A549 (cell line): ENCODE measurements around the gene HNRNPUL1.

ENCODE experiments used
- CTCF ChIP-seq: fragments of >200 bp; sonication (Bioruptor Twin); formaldehyde crosslinking; IDR thresholded peaks from 3 replicates; pipeline ENCODE4 v1.5.1; 2016
- ELK1 ChIP-seq: fragments of 150-350 bp; IDR thresholded peaks from 2 replicates; pipeline ENCODE4 v1.6.1; 2014; ENCODE audit warnings: low read depth, mild to moderate bottlenecking, low read length
- HDAC2 ChIP-seq: fragments of 200-600 bp; sonication (generic); IDR thresholded peaks from 2 replicates; pipeline ENCODE4 v1.6.1; 2016
- KDM5A ChIP-seq: fragments of 200-600 bp; sonication (generic); IDR thresholded peaks from 2 replicates; pipeline ENCODE4 v1.6.1; 2016; ENCODE audit warnings: antibody characterized with exemption, mild to moderate bottlenecking
- MAFK ChIP-seq: fragments of 450-650 bp; IDR thresholded peaks from 2 replicates; pipeline ENCODE4 v1.6.1; 2014; ENCODE audit not compliant: partially characterized antibody
- MAX ChIP-seq: IDR thresholded peaks from 2 replicates; pipeline ENCODE4 v1.6.1; 2012
- POLR2A ChIP-seq: IDR thresholded peaks from 2 replicates; pipeline ENCODE4 v1.6.1; 2012; ENCODE audit warnings: mild to moderate bottlenecking, low read length
- RCOR1 ChIP-seq: fragments of 150-350 bp; IDR thresholded peaks from 2 replicates; pipeline ENCODE4 v1.6.1; 2014; ENCODE audit warnings: antibody characterized with exemption, low read length, low read depth
- USF2 ChIP-seq: fragments of 450-650 bp; IDR thresholded peaks from 2 replicates; pipeline ENCODE4 v1.6.1; 2014; ENCODE audit warnings: antibody characterized with exemption

GRCh38 chr19:41274802-41275201, 10.6 kb downstream of the HNRNPUL1 start:
- TF ChIP-seq MAX: no peak
- TF ChIP-seq ELK1: no peak
- TF ChIP-seq POLR2A: no peak
- TF ChIP-seq MAFK: no peak
- no peak for TF ChIP-seq CTCF
- TF ChIP-seq USF2: no peak
- no peak for TF ChIP-seq RCOR1
- TF ChIP-seq KDM5A: no peak
- no peak for TF ChIP-seq HDAC2
